Activated naive CD4-positive, alpha-beta T cell treated with anti-CD3 and anti-CD28 coated beads for 36 hours (primary cell): Measurements from ENCODE around the gene SEL1L2. TPM values are rescaled to one million over a fixed set of nuclear protein-coding genes. Genes with fewer than 3 reads are reported as not detected.

Experiments
- CTCF ChIA-PET: fragments of 350-600 bp; sonication (Branson Sonifier 250); formaldehyde crosslinking; loops from one replicate; lab custom pipeline; 2021; ENCODE audit warnings: antibody characterized with exemption; lab: Charles Lee
- DNase-seq: peaks from one replicate; pipeline ENCODE4 v3.0.0-alpha.2; 2020
- H3K27ac Mint-ChIP-seq: one replicate; pipeline ENCODE4 v1.8.0; 2021; ENCODE audit warnings: mild to moderate bottlenecking, mixed read lengths
- H3K27me3 Mint-ChIP-seq: one replicate; pipeline ENCODE4 v1.8.0; 2021; ENCODE audit warnings: low read depth, mixed read lengths
- H3K36me3 Mint-ChIP-seq: one replicate; pipeline ENCODE4 v1.8.0; 2021; ENCODE audit warnings: low read depth, mixed read lengths
- H3K4me1 Mint-ChIP-seq: one replicate; pipeline ENCODE4 v1.8.0; 2021; ENCODE audit warnings: low read depth, mixed read lengths
- H3K4me3 Mint-ChIP-seq: one replicate; pipeline ENCODE4 v1.8.0; 2021; ENCODE audit warnings: mild to moderate bottlenecking, moderate library complexity, mixed read lengths
- H3K9me3 Mint-ChIP-seq: one replicate; pipeline ENCODE4 v1.8.0; 2021; ENCODE audit warnings: mixed read lengths
- intact Hi-C: fragments of 100-400 bp; cut with micrococcal nuclease; formaldehyde crosslinking; loops from one replicate; pipeline ENCODE4 v1.15.1; 2023
- total RNA-seq, 2 experiments: library from RNA; stranded (reverse); gene quantifications; one replicate each; pipeline ENCODE4 v1.2.3, GENCODE V29; 2021

The SEL1L2 gene
- total RNA-seq, 2 experiments from 2014 or later: not detected

DNA sequence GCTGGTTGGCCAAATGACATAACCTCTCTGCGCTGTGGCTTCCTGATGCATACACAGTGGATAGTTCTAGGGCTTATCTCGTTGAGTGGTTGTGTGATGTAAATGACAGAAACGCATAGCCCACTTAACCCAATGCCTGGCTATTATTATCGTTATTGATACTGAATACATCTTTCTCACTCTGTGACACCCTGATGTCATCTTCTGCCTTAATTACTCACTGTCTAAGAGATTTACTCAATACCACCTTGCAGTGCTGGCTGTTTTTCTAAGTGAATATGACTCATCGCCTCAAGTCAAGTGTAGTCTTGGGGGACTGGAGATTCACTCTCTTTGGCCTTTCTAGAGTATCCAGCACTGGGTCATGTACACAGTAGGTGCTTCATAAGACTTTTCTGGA is 132.0 kb downstream of the SEL1L2 start:
- Mint-ChIP-seq H3K4me3 (no peak overlapping the region), H3K36me3 (no peaks in the 10 kb centered on the region), H3K27me3 (peaks cover 5% of the 10 kb centered on the region), H3K4me1 (no peaks in the 10 kb centered on the region), H3K27ac (no peak overlapping the region), H3K9me3 (no peaks in the 10 kb centered on the region)
- CTCF ChIA-PET: no interaction called here
- intact Hi-C loops: no loop called here
- no peak for DNase-seq

DNA sequence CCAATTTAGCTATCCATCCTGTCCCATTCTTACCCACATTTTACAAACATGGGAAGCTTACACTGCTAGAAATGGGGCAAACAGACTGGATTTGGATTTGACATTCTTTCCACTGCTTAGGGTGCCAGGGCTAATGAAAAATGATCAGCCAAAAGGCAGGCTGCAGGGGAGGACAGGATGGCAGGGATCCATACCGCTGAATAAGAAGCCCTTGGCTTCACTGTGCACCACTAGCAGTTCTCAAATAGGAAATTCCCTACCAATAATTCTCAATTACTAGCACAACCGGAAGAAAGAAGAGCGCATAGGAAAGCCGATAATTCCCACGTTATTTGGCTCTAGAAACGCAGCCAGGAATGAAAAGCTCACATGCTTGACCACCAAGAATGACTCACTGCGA is 132.5 kb downstream of the SEL1L2 start:
- Mint-ChIP-seq H3K9me3 (no peaks in the 10 kb centered on the region), H3K4me3 (no peak overlapping the region), H3K27ac (no peak overlapping the region), H3K4me1 (no peaks in the 10 kb centered on the region), H3K36me3 (no peaks in the 10 kb centered on the region), H3K27me3 (peaks cover 5% of the 10 kb centered on the region)
- intact Hi-C loops: no loop called here
- CTCF ChIA-PET: no interaction called here
- DNase-seq: no peak

DNA sequence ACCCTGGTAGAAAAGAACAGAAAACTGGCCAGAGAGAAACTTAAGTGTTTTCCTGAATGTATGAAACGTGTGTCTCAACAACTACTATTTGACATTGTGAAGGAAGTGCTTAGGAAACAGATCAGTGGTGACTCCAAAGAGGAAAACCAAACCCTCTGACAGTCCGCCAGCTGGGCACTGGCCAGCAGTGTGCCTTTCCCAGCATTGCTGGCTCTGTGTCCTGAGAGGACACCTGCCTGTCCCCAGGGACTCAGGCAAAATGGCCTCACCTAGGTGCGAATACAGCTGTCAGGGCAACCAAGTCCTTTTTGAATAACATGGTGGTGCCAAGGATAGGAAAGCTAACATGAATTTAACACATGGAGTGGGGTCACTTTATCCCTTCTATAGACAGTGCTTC is 133.1 kb downstream of the SEL1L2 start:
- DNase-seq: no peak
- Mint-ChIP-seq H3K27ac (no peak overlapping the region), H3K4me1 (no peaks in the 10 kb centered on the region), H3K9me3 (no peaks in the 10 kb centered on the region), H3K36me3 (no peaks in the 10 kb centered on the region), H3K4me3 (no peak overlapping the region), H3K27me3 (peaks cover 5% of the 10 kb centered on the region)
- intact Hi-C loops: no loop called here
- CTCF ChIA-PET: no interaction called here

DNA sequence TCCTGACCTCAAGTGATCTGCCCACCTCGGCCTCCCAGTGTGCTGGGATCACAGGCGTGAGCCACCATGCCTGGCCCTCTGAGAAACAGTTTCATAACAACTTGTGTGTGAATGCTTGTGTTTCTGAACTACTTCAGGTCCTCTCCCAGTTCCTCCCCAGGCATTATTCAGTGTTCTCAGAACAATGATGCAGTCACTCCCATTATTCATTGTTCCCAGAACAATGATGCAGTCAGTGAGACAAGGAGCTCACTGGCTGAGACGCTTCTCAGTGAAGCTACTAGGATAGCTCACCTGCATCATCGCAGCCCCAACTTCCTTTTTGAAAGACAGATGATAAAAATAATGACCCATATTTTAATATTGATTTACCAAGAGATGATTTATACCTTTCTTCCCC is 134.1 kb downstream of the SEL1L2 start:
- no peak for DNase-seq
- Mint-ChIP-seq H3K9me3 (no peaks in the 10 kb centered on the region), H3K27ac (no peak overlapping the region), H3K27me3 (peaks cover 5% of the 10 kb centered on the region), H3K4me1 (no peaks in the 10 kb centered on the region), H3K4me3 (no peak overlapping the region), H3K36me3 (no peaks in the 10 kb centered on the region)
- CTCF ChIA-PET: interaction anchor here (0.6 kb wide), 2 partner anchors 31 to 1612 kb away, joined by 3 to 4 read pairs; no protein-coding TSS in a partner anchor
- intact Hi-C loops: no loop called here

DNA sequence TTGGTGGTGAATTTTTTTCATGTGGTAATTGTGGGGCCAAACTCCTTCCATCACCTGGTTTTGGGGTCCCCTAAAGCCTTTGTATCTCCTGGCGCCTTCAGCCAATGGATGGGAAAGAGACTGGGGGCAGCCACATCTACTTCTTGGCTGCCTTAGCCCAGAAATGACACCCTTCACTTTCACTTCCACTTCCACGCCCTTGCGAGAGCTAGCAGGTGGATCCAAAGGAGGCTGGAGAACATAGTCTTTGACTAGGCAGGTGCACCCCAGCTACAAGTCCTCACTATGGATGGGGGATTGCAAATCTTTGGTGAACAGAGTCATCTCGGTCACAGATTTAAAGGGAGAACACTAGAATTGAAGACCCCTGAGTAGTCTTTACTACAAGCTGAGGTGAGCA is 134.8 kb downstream of the SEL1L2 start:
- intact Hi-C loops: no loop called here
- H3K4me3 Mint-ChIP-seq: no peak overlapping the region
- no peak for DNase-seq
- CTCF ChIA-PET: no interaction called here
- H3K4me1 Mint-ChIP-seq: no peaks in the 10 kb centered on the region
- H3K27ac Mint-ChIP-seq: no peak overlapping the region
- no peaks in the 10 kb centered on the region for H3K36me3 Mint-ChIP-seq
- peaks cover 2% of the 10 kb centered on the region for H3K27me3 Mint-ChIP-seq
- no peaks in the 10 kb centered on the region for H3K9me3 Mint-ChIP-seq

DNA sequence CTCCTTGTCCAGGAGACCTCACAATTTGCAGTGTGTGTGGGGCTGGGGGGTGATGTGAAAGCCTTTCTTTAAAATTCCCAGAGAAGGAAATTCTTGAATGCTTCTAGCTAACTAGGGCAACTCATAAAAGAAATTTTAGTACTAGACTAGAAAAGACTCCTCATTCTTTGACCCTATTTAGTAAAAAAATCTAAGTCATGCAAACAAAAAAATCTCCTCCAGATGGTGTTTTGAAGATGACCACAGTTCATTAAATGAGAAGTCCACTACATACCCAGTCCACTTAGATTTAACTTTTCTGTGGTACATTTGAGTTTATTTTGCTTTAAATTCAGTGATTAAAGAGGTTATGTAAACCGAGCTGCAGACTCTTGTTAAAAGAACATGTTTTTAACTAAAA is 138.1 kb downstream of the SEL1L2 start:
- no peaks in the 10 kb centered on the region for H3K4me1 Mint-ChIP-seq
- no peaks in the 10 kb centered on the region for H3K9me3 Mint-ChIP-seq
- H3K27me3 Mint-ChIP-seq: peaks cover 2% of the 10 kb centered on the region
- no peak for DNase-seq
- no peak overlapping the region for H3K4me3 Mint-ChIP-seq
- no peak overlapping the region for H3K27ac Mint-ChIP-seq
- CTCF ChIA-PET: interaction anchor here (0.6 kb wide), 1 partner anchor 90 kb away, joined by 3 read pairs; no protein-coding TSS in a partner anchor
- intact Hi-C loops: no loop called here
- H3K36me3 Mint-ChIP-seq: no peaks in the 10 kb centered on the region

DNA sequence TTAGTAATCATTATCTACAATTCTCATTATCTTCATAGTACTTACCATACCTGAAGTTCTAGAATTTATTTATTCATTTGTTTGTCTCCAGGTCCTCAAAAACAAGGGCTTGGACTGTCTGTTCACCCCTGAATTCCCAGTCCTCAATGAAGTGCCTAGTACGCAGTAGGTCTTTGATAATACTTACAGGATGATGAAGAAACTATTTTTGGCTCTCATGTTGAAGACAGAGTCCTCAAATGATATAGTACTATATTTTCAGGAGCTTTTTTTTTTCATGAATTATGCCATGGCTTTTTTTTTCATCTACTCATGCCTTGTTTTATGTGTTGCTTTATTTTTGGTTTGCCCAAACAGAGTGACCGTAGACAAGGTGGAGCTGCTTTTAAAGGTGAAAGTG is 139.1 kb downstream of the SEL1L2 start:
- no peaks in the 10 kb centered on the region for H3K9me3 Mint-ChIP-seq
- no peaks in the 10 kb centered on the region for H3K36me3 Mint-ChIP-seq
- peaks cover 2% of the 10 kb centered on the region for H3K27me3 Mint-ChIP-seq
- no peak for DNase-seq
- H3K4me3 Mint-ChIP-seq: no peak overlapping the region
- no peak overlapping the region for H3K27ac Mint-ChIP-seq
- CTCF ChIA-PET: no interaction called here
- intact Hi-C loops: no loop called here
- no peaks in the 10 kb centered on the region for H3K4me1 Mint-ChIP-seq

DNA sequence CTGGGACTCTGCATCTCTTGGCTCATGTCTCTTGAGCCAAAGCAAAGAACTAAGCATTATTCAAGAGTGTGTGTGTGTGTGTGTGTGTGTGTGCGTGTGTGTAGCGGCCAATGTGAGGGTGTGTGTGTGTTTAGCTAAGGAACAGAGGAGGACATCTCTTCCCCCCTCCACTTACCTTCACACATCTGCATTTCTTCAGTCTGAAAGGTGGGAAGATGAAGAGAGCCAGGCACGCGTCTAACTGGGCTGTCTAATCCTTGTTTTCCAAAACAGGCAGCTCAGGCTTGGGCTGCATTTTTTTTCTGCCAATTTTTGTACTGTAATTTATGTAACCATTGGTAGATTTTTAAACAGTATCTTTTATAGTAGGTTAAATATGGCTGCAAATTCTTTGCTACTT is 146.1 kb downstream of the SEL1L2 start:
- CTCF ChIA-PET: no interaction called here
- Mint-ChIP-seq H3K4me1 (no peaks in the 10 kb centered on the region), H3K9me3 (no peaks in the 10 kb centered on the region), H3K27me3 (peaks cover 3% of the 10 kb centered on the region), H3K4me3 (no peak overlapping the region), H3K36me3 (no peaks in the 10 kb centered on the region), H3K27ac (no peak overlapping the region)
- no peak for DNase-seq
- intact Hi-C loops: no loop called here

DNA sequence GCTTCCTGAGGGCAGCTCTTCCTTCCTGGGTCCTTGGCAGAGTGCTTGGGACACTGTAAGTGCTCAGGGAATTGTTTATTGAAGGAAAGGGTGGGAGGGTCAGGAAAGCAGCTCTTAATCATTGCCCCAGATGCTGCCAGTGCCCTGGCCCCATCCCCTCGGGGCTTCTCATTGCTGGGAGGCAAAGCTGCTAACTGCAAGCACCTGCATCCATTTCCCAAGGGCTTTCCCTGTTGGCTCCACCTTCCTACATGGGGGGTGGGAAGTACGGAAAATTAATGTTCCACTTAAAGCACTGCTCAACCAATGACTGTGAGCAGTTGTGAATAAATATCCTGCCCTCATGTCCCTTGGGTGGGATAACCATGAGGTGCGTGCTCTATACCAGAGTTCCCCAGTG is 149.2 kb downstream of the SEL1L2 start:
- no peak for DNase-seq
- CTCF ChIA-PET: no interaction called here
- intact Hi-C loops: no loop called here
- Mint-ChIP-seq H3K27ac (no peak overlapping the region), H3K36me3 (no peaks in the 10 kb centered on the region), H3K4me3 (no peak overlapping the region), H3K9me3 (no peaks in the 10 kb centered on the region), H3K27me3 (peaks cover 8% of the 10 kb centered on the region), H3K4me1 (no peaks in the 10 kb centered on the region)

DNA sequence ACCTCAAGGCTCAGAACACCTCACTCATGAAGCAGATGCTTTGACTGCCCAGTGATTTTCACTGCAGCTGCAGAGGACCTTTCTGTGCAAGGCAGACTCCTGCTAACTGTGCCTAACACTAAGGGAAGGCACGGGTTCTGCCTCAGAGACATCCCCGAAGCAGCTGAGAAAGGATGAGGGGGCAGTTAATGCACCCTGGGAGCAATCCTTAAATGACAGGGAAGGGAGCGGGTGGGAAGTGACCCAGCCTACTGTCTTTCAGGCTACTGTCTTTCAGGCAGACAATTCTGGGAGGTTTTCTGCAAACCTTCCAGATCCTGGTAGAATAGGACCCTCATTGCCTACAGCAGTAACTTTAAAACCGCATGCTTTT is 150.3 kb downstream of the SEL1L2 start:
- no peak for DNase-seq
- CTCF ChIA-PET: no interaction called here
- intact Hi-C loops: no loop called here
- Mint-ChIP-seq H3K4me3 (no peak overlapping the region), H3K27ac (no peak overlapping the region), H3K9me3 (no peaks in the 10 kb centered on the region), H3K27me3 (peaks cover 12% of the 10 kb centered on the region), H3K4me1 (no peaks in the 10 kb centered on the region), H3K36me3 (no peaks in the 10 kb centered on the region)

DNA sequence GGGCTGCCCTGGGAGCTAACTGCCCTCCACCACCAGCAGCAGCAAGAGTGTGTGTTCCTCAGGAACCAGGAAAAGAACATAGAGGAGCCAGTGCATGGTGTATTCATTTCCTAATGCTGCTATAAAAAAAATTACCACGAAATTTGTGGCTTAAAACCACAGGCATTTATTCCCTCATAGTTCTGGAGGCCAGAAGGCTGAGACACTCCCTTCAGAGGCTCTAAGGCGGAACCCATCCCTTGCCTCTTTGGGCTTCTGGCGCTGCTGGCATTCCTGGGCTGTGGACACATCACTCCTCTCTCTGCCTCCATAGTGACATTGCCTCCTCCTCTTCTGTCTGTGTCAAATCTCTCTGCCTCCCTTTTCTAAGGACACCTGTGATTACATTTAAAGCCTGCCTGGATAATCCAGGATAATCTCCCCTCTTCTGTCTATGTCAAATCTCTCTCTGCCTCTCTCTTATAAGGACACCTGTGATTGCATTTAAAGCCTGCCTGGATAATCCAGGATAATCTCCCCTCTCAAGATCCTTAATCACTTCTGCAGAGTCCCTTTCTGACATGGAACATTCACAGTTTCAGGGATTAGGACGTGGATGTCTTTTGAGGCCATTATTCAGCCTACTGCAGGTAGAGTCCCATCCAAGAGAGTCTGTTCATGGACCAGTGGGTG is 150.9 kb downstream of the SEL1L2 start:
- peaks cover 12% of the 10 kb centered on the region for H3K27me3 Mint-ChIP-seq
- H3K36me3 Mint-ChIP-seq: no peaks in the 10 kb centered on the region
- no peak overlapping the region for H3K4me3 Mint-ChIP-seq
- intact Hi-C loops: no loop called here
- CTCF ChIA-PET: no interaction called here
- no peak for DNase-seq
- no peaks in the 10 kb centered on the region for H3K4me1 Mint-ChIP-seq
- no peaks in the 10 kb centered on the region for H3K9me3 Mint-ChIP-seq
- no peak overlapping the region for H3K27ac Mint-ChIP-seq

DNA sequence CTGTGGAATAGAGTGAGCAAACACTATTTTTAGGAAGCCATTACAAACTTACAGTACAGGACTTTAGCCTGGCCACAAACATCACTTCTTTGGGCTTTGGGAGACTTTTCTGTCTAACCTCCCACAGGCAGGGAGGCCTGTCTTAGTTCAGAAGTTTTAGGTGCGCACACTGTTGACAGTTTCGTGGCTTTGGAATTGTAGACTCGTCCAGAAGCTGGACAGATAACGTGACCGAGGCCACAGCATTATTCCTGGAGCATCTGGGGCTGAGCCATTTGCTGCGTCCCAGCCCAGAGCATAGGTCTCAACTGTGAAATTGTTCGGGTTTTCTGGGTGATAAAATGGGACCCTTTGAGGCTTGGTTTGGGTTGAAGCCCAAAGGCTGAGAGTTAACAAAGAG is 151.8 kb downstream of the SEL1L2 start:
- Mint-ChIP-seq H3K4me3 (no peak overlapping the region), H3K36me3 (no peaks in the 10 kb centered on the region), H3K27ac (no peak overlapping the region), H3K9me3 (no peaks in the 10 kb centered on the region), H3K4me1 (no peaks in the 10 kb centered on the region), H3K27me3 (peaks cover 12% of the 10 kb centered on the region)
- intact Hi-C loops: no loop called here
- CTCF ChIA-PET: no interaction called here
- no peak for DNase-seq

DNA sequence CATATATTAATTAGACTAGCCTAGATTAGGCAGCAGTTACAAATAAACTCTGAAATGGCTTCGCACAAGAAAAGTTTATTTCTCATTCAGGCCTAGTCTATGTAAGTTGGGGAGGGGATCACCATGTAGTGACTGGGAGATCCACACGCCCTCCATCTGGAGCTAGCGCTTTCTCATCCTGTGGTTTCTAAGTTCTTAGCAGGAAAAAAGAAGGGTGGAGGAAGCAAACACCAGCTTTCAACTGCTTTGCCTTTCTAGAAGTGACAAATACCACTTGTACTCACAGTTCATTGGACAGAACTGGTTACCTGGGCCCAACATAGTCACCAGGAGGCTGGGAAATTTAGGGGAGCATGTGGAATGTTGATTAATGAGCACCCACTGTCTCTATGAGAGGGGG is 158.9 kb downstream of the SEL1L2 start:
- intact Hi-C loops: no loop called here
- CTCF ChIA-PET: no interaction called here
- Mint-ChIP-seq H3K27ac (no peak overlapping the region), H3K36me3 (no peaks in the 10 kb centered on the region), H3K4me3 (no peak overlapping the region), H3K27me3 (peaks cover 13% of the 10 kb centered on the region), H3K9me3 (peaks cover 1% of the 10 kb centered on the region), H3K4me1 (no peaks in the 10 kb centered on the region)
- no peak for DNase-seq
